BJ (cell line): ENCODE measurements around the gene SOCS4. TPM values are rescaled to one million over a fixed set of nuclear protein-coding genes. Genes with fewer than 3 reads are reported as not detected.
"Not testable (repeated sequence)": the region's sequence is repeated elsewhere in the genome, so short reads cannot be mapped to it uniquely, and the experiment has no call there.

Experiments used
- CTCF ChIA-PET: fragments of 350-600 bp; formaldehyde crosslinking; extraction: SDS; loops from one replicate; lab custom pipeline; 2021; ENCODE audit warnings: antibody characterized with exemption, inconsistent platforms; lab: Yijun Ruan, JAX
- POLR2A ChIA-PET: fragments of 300-600 bp; sonication (Branson Sonifier 250); formaldehyde crosslinking; extraction: SDS; loops from one replicate; lab custom pipeline; 2021; ENCODE audit warnings: antibody characterized with exemption; lab: Charles Lee
- DNase-seq: peaks from one replicate; pipeline ENCODE4 v3.0.0-alpha.2; 2011; ENCODE audit warnings: low read depth
- H3K27me3 ChIP-seq: 2 replicates; pipeline ENCODE4 v1.6.0; 2011; ENCODE audit warnings: low read length; ENCODE audit not compliant: control insufficient read depth, insufficient read depth
- H3K36me3 ChIP-seq: 2 replicates; pipeline ENCODE4 v1.5.1; 2011; ENCODE audit warnings: low read length; ENCODE audit not compliant: control insufficient read depth, insufficient read depth
- H3K4me3 ChIP-seq: 2 replicates; pipeline ENCODE4 v1.5.1; 2011; ENCODE audit warnings: low read depth, mild to moderate bottlenecking, control low read depth, low read length
- CTCF ChIP-seq: IDR thresholded peaks from 2 replicates; pipeline ENCODE4 v1.5.1; 2011; ENCODE audit warnings: low read depth, mild to moderate bottlenecking, control low read depth, inconsistent platforms, low read length, moderate library complexity; ENCODE audit not compliant: insufficient read depth
- polyA plus RNA-seq: library from polyadenylated mRNA; depleted of rRNA; stranded (reverse); fragments of >200 nt; gene quantifications from 2 replicates; pipeline ENCODE4 v1.2.3, GENCODE V29; 2011

Gene SOCS4
- polyA plus RNA-seq, 1 experiment = 3.0 TPM

DNA sequence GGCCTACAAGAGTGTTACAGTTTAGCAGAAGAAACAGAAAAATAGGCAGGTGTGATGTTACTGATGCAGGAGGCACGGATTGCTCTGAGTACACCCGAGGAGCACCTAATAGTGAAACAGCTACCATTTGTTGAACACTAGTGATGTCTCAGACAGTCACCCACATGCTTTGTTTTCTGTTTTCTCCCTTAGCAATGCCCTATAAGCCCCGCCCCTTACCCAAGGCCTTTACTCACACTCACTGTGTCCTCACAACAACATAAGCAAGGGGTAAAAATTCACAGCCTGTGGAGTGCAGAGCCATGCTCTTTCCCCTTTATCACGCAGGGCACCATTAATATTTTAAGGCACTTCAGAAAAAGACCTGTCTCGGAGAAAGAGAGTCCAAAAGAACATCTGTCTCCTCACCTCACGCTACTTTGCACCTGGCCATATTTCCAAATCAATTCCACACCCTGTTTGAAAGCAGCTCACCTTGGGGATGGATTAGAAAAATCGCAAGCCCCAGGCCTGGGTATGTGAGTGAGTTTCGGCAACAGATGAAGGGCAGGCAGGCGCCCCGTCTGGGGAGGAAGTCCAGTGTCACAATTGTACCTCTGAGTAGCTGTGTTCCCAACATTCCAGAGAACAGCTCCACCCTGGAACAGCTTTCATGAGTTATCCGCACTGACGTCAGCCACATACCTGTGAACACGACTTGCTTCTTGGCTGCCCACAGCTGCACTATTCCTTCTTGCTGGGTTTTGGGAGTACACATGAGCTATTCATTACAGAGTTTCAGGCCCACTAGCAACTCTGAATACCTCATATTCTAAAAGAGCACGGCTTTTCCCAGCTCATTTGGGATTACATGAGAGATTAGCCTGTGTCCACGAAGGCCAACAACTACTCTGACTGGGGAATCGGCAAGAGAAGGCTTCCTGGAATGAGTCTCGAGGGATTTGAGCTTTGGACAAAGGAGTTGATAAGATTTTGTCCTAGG is 50.4 kb downstream of the SOCS4 start:
- Histone ChIP-seq H3K27me3 (no peaks in the 10 kb centered on the region), H3K4me3 (no peak overlapping the region), H3K36me3 (no peaks in the 10 kb centered on the region)
- ChIA-PET CTCF (interaction anchor here (0.9 to 2.7 kb wide), 5 partner anchors 11 to 83 kb away, joined by 3 to 16 read pairs (median 4); partner anchors contain the start of gene MAPK1IP1L), POLR2A (no interaction called here)
- no peak for TF ChIP-seq CTCF
- DNase-seq = peak; percentile 44

- H3K27me3 ChIP-seq, H3K4me3 ChIP-seq, H3K36me3 ChIP-seq, DNase-seq, POLR2A ChIA-PET: not testable (repeated sequence)
- CTCF ChIA-PET = interaction anchor here (0.6 to 2.6 kb wide), 8 partner anchors 9 to 83 kb away, joined by 3 to 14 read pairs (median 4); no protein-coding TSS in a partner anchor
Observed at GRCh38 chr14:55079961-55080360, 52.9 kb downstream of the SOCS4 start.

DNA sequence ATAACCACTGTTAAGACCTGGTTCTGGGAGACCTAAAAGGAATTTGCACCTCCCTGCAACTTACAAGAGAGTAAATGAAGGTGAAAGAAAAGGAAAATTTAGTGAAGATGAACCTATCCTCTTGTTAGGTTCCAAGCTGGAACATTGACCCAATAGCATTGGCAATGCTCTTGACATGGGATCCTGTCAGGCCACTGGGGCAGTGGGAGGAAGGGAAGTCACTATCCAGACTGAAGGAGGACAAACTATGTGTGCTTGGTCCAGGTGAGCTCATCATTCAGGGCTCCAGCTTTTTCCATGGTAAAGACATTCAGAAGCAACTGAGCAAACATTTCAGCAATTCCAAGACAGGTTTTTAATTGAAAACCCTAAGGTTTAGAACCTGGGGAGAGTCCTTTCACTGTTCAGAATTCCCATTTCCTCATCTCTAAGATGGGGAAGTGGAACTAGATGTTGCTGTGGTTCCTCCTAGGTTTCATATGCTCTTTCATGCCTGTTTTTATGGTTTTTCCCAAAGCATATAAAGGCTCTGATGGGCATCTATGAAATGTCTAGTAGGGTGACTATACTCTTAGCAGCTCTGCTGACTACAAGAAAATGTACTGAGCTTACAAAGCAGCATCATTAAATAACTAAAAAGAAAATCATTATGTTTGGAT is 57.5 kb downstream of the SOCS4 start:
- Histone ChIP-seq H3K4me3 (no peak overlapping the region), H3K36me3 (no peaks in the 10 kb centered on the region), H3K27me3 (no peaks in the 10 kb centered on the region)
- TF ChIP-seq CTCF = no peak
- POLR2A ChIA-PET = no interaction called here
- DNase-seq = no peak
- CTCF ChIA-PET = interaction anchor here (0.8 to 1.8 kb wide), 3 partner anchors 17 to 77 kb away, joined by 3 to 6 read pairs (median 5); no protein-coding TSS in a partner anchor

GRCh38 chr14:55085060-55085660 is 58.1 kb downstream of the SOCS4 start:
- POLR2A ChIA-PET = no interaction called here

More at GRCh38 chr14:55085060-55085660, 58.1 kb downstream of the SOCS4 start:
- Histone ChIP-seq H3K27me3 (no peaks in the 10 kb centered on the region), H3K4me3 (no peak overlapping the region), H3K36me3 (no peaks in the 10 kb centered on the region)
- no peak for TF ChIP-seq CTCF
- DNase-seq = no peak
- CTCF ChIA-PET = interaction anchor here (0.8 to 1.8 kb wide), 2 partner anchors 50 to 76 kb away, joined by 5 to 6 read pairs; no protein-coding TSS in a partner anchor
